Activated T-cell treated with anti-CD3 and anti-CD28 coated beads for 48 hours (primary cell): ENCODE data around the gene TSPYL2.

ENCODE experiments used
- DNase-seq: peaks from one replicate; pipeline ENCODE4 v3.0.0-alpha.2; 2020; ENCODE audit warnings: low read depth

Gene TSPYL2

GRCh38 chrX:53080628-53081580, 1.3 kb upstream of the TSPYL2 start:
- no peak for DNase-seq

GRCh38 chrX:53082773-53083616, 828 bp downstream of the TSPYL2 start:
- no peak for DNase-seq

- DNase-seq, result no peak
Observed at GRCh38 chrX:53084043-53084570, 1.9 kb downstream of the TSPYL2 start.

GRCh38 chrX:53084863-53085262, 2.7 kb downstream of the TSPYL2 start:
- DNase-seq, result no peak

- no peak for DNase-seq
Observed at GRCh38 chrX:53085661-53086229, 3.6 kb downstream of the TSPYL2 start.

GRCh38 chrX:53086464-53086863, 4.3 kb downstream of the TSPYL2 start:
- no peak for DNase-seq

GRCh38 chrX:53087388-53087831, 5.2 kb downstream of the TSPYL2 start:
- no peak for DNase-seq

- DNase-seq, result peak; percentile 68
Observed at GRCh38 chrX:53088136-53088974, 6.2 kb downstream of the TSPYL2 start.

GRCh38 chrX:53089224-53089842, 7.2 kb downstream of the TSPYL2 start:
- no peak for DNase-seq

- no peak for DNase-seq
Observed at GRCh38 chrX:53089925-53090324, 7.8 kb downstream of the TSPYL2 start.

- DNase-seq, result no peak
Observed at GRCh38 chrX:53091354-53091753, 9.2 kb downstream of the TSPYL2 start.

- DNase-seq, result peak; percentile 70
Observed at GRCh38 chrX:53093177-53093655, 11.0 kb downstream of the TSPYL2 start.

- DNase-seq, result peak; percentile 63
Observed at GRCh38 chrX:53093748-53094581, 11.8 kb downstream of the TSPYL2 start, which contains the start of gene KANTR. Gene KANTR (plus strand): TSS chrX:53094142. CDS start chrX:53124273, 30,131 bp downstream.

GRCh38 chrX:53094582-53094905, 12.4 kb downstream of the TSPYL2 start:
- DNase-seq, result no peak

- no peak for DNase-seq
Observed at GRCh38 chrX:53095796-53096195, 13.6 kb downstream of the TSPYL2 start.

GRCh38 chrX:53114864-53115549, 32.8 kb downstream of the TSPYL2 start:
- no peak for DNase-seq

- DNase-seq, result no peak
Observed at GRCh38 chrX:53115550-53115874, 33.3 kb downstream of the TSPYL2 start.

GRCh38 chrX:53116101-53116500, 33.9 kb downstream of the TSPYL2 start:
- DNase-seq, result no peak

GRCh38 chrX:53122013-53122412, 39.8 kb downstream of the TSPYL2 start:
- no peak for DNase-seq
